ENCODE data around the gene C15orf62.

Gene C15orf62

DNA sequence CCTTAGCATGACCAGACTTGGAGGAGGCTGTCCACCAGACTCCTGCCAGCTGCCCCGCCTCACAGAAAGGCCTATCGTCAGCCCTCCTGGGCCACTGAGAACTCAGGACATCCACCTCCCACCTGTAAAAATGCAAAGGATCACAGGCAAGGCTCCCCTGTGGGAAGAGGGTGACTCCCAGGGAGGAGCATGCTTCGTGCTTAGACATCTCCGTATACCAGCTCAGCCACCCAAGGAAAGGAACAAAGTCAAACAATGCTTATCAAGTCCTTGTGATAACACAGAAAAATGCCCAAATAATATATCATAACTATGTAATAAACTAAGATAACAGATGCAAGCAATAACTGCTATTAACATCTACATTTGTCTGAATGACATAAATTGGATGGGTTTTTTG lies 18.9 kb upstream of the C15orf62 start:
- Histone ChIP-seq H4K91ac (ENCODE audit: low read length) (no peak overlapping the region), H2AK5ac (ENCODE audit: low read length, severe bottlenecking) (no peak overlapping the region), H3K4me1 (ENCODE audit: control insufficient read depth, insufficient read depth, low read depth, low read length) (peaks cover 6% of the 10 kb centered on the region), H3K23ac (ENCODE audit: low read length in 2 of 2) (no peak overlapping the region), H3K18ac (ENCODE audit: low read depth in 1 of 2, low read length in 2 of 2) (no peak overlapping the region), H4K8ac (ENCODE audit: low read length) (no peak overlapping the region), H3K27me3 (ENCODE audit: control insufficient read depth in 1 of 2, insufficient read depth in 1 of 2, low read length in 2 of 2) (no peaks in the 10 kb centered on the region), H3K9me3 (ENCODE audit: control insufficient read depth, low read length) (no peaks in the 10 kb centered on the region), H2AFZ (ENCODE audit: low read depth, low read length) (no peak overlapping the region), H2BK15ac (ENCODE audit: low read depth, poor library complexity, severe bottlenecking) (no peak overlapping the region), H3K14ac (ENCODE audit: low read length in 2 of 2) (no peak overlapping the region), H2BK5ac (ENCODE audit: low read depth, low read length, poor library complexity, severe bottlenecking) (no peak overlapping the region), H3K9ac (ENCODE audit: low read length) (no peak overlapping the region), H3K27ac (ENCODE audit: low read length, poor library complexity, severe bottlenecking) (no peak overlapping the region), H3K79me1 (replicated peaks; ENCODE audit: low read length, poor library complexity, severe bottlenecking) (peaks cover 34% of the 10 kb centered on the region), H2BK12ac (ENCODE audit: low read length in 2 of 2) (no peak overlapping the region), H3K4me3 (ENCODE audit: insufficient read depth in 1 of 2, low read depth in 1 of 2, low read length in 2 of 2) (no peak overlapping the region), H3K4me2 (ENCODE audit: low read length, poor library complexity, severe bottlenecking) (no peak overlapping the region), H3K36me3 (ENCODE audit: control insufficient read depth in 1 of 2, insufficient read depth in 2 of 2, low read depth in 1 of 2, low read length in 2 of 2) (peaks cover 29 to 47% of the 10 kb centered on the region in 2 experiments), H3K4ac (ENCODE audit: low read depth in 1 of 2, low read length in 2 of 2) (no peak overlapping the region), H2BK120ac (ENCODE audit: low read depth, low read length) (no peak overlapping the region)
- WGBS = 97% methylated on average over 4 of the region's 4 CpGs
- no peak for DNase-seq

DNA sequence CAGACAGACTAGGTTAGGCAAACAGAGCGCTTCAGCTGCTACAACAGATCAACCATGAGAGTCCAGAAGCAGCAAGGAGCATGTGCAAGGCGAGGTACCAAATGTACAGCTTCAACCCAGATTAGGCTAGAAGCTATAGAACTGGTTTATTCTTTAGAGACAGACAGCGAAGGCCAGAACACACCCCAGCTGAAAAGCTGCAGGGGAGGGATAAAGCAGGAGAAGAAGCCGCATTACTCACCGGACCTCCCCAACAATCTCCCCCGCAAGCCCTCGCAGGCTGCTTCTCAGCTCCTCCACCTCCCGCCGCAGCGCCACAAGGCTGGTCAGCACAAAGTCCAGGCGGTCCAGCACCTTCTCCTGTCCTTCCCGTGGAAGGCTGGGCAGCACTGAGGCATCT lies 18.0 kb upstream of the C15orf62 start:
- Histone ChIP-seq H3K36me3 (ENCODE audit: control insufficient read depth in 1 of 2, insufficient read depth in 2 of 2, low read depth in 1 of 2, low read length in 2 of 2) (peaks cover 29 to 47% of the 10 kb centered on the region in 2 experiments), H2BK15ac (ENCODE audit: low read depth, poor library complexity, severe bottlenecking) (no peak overlapping the region), H3K4ac (ENCODE audit: low read depth in 1 of 2, low read length in 2 of 2) (no peak overlapping the region), H4K8ac (ENCODE audit: low read length) (no peak overlapping the region), H3K23ac (ENCODE audit: low read length in 2 of 2) (peak overlapping the region in 1 of 2 experiments; percentile 32), H2BK5ac (ENCODE audit: low read depth, low read length, poor library complexity, severe bottlenecking) (no peak overlapping the region), H3K18ac (ENCODE audit: low read depth in 1 of 2, low read length in 2 of 2) (no peak overlapping the region), H3K14ac (ENCODE audit: low read length in 2 of 2) (no peak overlapping the region), H3K9ac (ENCODE audit: low read length) (no peak overlapping the region), H2BK120ac (ENCODE audit: low read depth, low read length) (no peak overlapping the region), H2AK5ac (ENCODE audit: low read length, severe bottlenecking) (no peak overlapping the region), H3K4me1 (ENCODE audit: control insufficient read depth, insufficient read depth, low read depth, low read length) (peaks cover 6% of the 10 kb centered on the region), H3K27ac (ENCODE audit: low read length, poor library complexity, severe bottlenecking) (no peak overlapping the region), H3K79me1 (replicated peaks; ENCODE audit: low read length, poor library complexity, severe bottlenecking) (peaks cover 33% of the 10 kb centered on the region), H2BK12ac (ENCODE audit: low read length in 2 of 2) (no peak overlapping the region), H3K9me3 (ENCODE audit: control insufficient read depth, low read length) (no peaks in the 10 kb centered on the region), H2AFZ (ENCODE audit: low read depth, low read length) (no peak overlapping the region), H3K27me3 (ENCODE audit: control insufficient read depth in 1 of 2, insufficient read depth in 1 of 2, low read length in 2 of 2) (no peaks in the 10 kb centered on the region), H4K91ac (ENCODE audit: low read length) (no peak overlapping the region), H3K4me2 (ENCODE audit: low read length, poor library complexity, severe bottlenecking) (no peak overlapping the region), H3K4me3 (ENCODE audit: insufficient read depth in 1 of 2, low read depth in 1 of 2, low read length in 2 of 2) (no peak overlapping the region)
- no peak for DNase-seq
- WGBS = 98% methylated on average over 10 of the region's 12 CpGs

DNA sequence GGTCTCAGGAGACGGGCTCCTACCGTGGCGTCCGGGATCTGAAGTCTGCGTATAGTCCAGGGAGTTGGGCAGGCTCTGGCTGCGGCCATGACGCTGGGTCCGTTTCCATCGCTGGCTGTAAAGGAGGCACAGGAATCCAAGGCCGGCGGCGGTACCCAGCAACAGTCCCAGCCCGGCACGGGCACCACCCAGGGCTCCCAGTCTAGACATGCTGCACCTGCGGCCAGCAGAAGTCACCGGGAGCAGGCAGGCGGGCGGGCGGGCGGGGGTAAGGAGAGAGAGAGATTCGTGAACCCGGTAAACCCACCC lies 15.3 kb upstream of the C15orf62 start:
- H3K23ac ChIP-seq (ENCODE audit: low read length in 2 of 2) = peak overlapping the region in 1 of 2 experiments; percentile 94
- peak overlapping the region; percentile 91 for H3K9ac ChIP-seq (ENCODE audit: low read length)
- H4K8ac ChIP-seq (ENCODE audit: low read length) = peak overlapping the region; percentile 35
- no peak overlapping the region for H3K27ac ChIP-seq (ENCODE audit: low read length, poor library complexity, severe bottlenecking)
- H3K18ac ChIP-seq (ENCODE audit: low read depth in 1 of 2, low read length in 2 of 2) = peak overlapping the region in 1 of 2 experiments; percentile 67
- H4K91ac ChIP-seq (ENCODE audit: low read length) = no peak overlapping the region
- H3K4me2 ChIP-seq (ENCODE audit: low read length, poor library complexity, severe bottlenecking) = peak overlapping the region; percentile 84
- H3K36me3 ChIP-seq (ENCODE audit: control insufficient read depth in 1 of 2, insufficient read depth in 2 of 2, low read depth in 1 of 2, low read length in 2 of 2) = peaks cover 14 to 30% of the 10 kb centered on the region in 2 experiments
- no peak overlapping the region for H2BK12ac ChIP-seq (ENCODE audit: low read length in 2 of 2)
- H2BK15ac ChIP-seq (ENCODE audit: low read depth, poor library complexity, severe bottlenecking) = no peak overlapping the region
- WGBS = 6% methylated on average over 9 of the region's 22 CpGs
- peak; percentile 41 for DNase-seq
- peak overlapping the region; percentile 88 to 95 for H3K4me3 ChIP-seq (ENCODE audit: insufficient read depth in 1 of 2, low read depth in 1 of 2, low read length in 2 of 2)
- H3K27me3 ChIP-seq (ENCODE audit: control insufficient read depth in 1 of 2, insufficient read depth in 1 of 2, low read length in 2 of 2) = no peaks in the 10 kb centered on the region
- H2AFZ ChIP-seq (ENCODE audit: low read depth, low read length) = peak overlapping the region; percentile 98
- no peak overlapping the region for H2BK5ac ChIP-seq (ENCODE audit: low read depth, low read length, poor library complexity, severe bottlenecking)
- no peak overlapping the region for H3K14ac ChIP-seq (ENCODE audit: low read length in 2 of 2)
- H3K79me1 ChIP-seq (replicated peaks; ENCODE audit: low read length, poor library complexity, severe bottlenecking) = peaks cover 28% of the 10 kb centered on the region
- H2BK120ac ChIP-seq (ENCODE audit: low read depth, low read length) = no peak overlapping the region
- no peaks in the 10 kb centered on the region for H3K9me3 ChIP-seq (ENCODE audit: control insufficient read depth, low read length)
- no peak overlapping the region for H2AK5ac ChIP-seq (ENCODE audit: low read length, severe bottlenecking)
- H3K4me1 ChIP-seq (ENCODE audit: control insufficient read depth, insufficient read depth, low read depth, low read length) = peaks cover 6% of the 10 kb centered on the region
- peak overlapping the region; percentile 20 to 86 for H3K4ac ChIP-seq (ENCODE audit: low read depth in 1 of 2, low read length in 2 of 2)

DNA sequence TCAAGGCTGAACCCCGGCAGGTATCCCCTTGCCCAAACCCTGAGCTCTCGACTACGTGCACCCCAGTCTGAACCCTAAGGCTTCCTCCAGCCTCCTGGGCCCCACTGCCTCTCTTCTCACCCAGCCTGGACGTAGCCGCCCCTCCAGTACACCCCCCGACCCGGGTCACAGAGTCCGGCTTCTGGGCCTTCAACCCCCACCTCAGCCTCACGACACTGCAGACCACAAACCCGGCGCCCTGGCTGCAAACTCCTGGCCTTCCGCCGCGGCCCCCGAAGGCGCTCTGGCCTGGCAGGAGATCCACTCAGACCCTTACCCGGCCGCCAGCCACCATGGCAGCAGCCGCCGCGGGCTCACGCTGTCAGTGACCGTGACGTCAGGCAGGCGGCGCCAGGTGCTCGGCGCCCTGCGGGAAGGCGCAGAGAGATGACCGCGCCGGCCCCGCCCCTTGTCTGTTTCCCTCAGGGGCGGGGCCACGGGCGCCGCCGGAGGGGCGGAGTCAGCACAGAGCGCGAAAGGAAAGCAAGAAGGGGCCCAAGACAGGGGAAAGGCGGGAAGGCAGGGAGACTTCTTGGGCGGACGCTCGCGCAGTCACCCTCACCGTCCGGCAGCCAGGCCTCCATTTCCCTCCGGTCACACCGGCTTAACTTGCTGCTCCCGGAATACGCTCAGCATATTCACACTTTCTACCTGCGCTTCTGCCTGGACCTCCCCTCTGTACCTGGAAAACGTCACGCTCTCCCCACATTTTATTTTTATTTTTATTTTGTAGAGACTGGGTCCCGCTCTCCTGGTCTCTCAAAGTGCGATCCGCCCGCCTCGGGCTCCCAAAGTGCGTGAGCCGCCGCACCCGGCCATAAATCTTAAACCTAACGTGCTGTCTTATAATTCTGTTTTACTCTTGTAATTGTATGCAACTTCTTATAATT lies 14.6 kb upstream of the C15orf62 start, which contains the start of gene RMDN3:
Gene RMDN3, minus strand, starts transcription at position 372 of the 929 bp plus-strand sequence. CDS start 471 bp downstream, outside the sequence.
- DNase-seq = peak; percentile 94
- H3K4me1 ChIP-seq (ENCODE audit: control insufficient read depth, insufficient read depth, low read depth, low read length) = peaks cover 6% of the 10 kb centered on the region
- peak within 1 kb of the TSS; percentile 88 to 95 for H3K4me3 ChIP-seq (ENCODE audit: insufficient read depth in 1 of 2, low read depth in 1 of 2, low read length in 2 of 2)
- H3K9ac ChIP-seq (ENCODE audit: low read length) = peak within 1 kb of the TSS; percentile 91
- H3K14ac ChIP-seq (ENCODE audit: low read length in 2 of 2) = no peak within 1 kb of the TSS
- H4K8ac ChIP-seq (ENCODE audit: low read length) = peak within 1 kb of the TSS; percentile 84
- H2AFZ ChIP-seq (ENCODE audit: low read depth, low read length) = peak within 1 kb of the TSS; percentile 98
- no peak within 1 kb of the TSS for H2AK5ac ChIP-seq (ENCODE audit: low read length, severe bottlenecking)
- H3K79me1 ChIP-seq (replicated peaks; ENCODE audit: low read length, poor library complexity, severe bottlenecking) = peaks cover 28% of the 10 kb centered on the region
- H3K4ac ChIP-seq (ENCODE audit: low read depth in 1 of 2, low read length in 2 of 2) = peak within 1 kb of the TSS; percentile 20 to 86
- no peaks in the 10 kb centered on the region for H3K27me3 ChIP-seq (ENCODE audit: control insufficient read depth in 1 of 2, insufficient read depth in 1 of 2, low read length in 2 of 2)
- H3K27ac ChIP-seq (ENCODE audit: low read length, poor library complexity, severe bottlenecking) = peak within 1 kb of the TSS; percentile 52
- peaks cover 14 to 26% of the 10 kb centered on the region in 2 experiments for H3K36me3 ChIP-seq (ENCODE audit: control insufficient read depth in 1 of 2, insufficient read depth in 2 of 2, low read depth in 1 of 2, low read length in 2 of 2)
- peak within 1 kb of the TSS; percentile 75 to 81 for H3K18ac ChIP-seq (ENCODE audit: low read depth in 1 of 2, low read length in 2 of 2)
- peak within 1 kb of the TSS in 1 of 2 experiments; percentile 94 for H3K23ac ChIP-seq (ENCODE audit: low read length in 2 of 2)
- no peaks in the 10 kb centered on the region for H3K9me3 ChIP-seq (ENCODE audit: control insufficient read depth, low read length)
- peak within 1 kb of the TSS; percentile 91 for H3K4me2 ChIP-seq (ENCODE audit: low read length, poor library complexity, severe bottlenecking)
- 2% methylated on average over 58 of the region's 66 CpGs for WGBS
- peak within 1 kb of the TSS; percentile 85 for H4K91ac ChIP-seq (ENCODE audit: low read length)
- H2BK12ac ChIP-seq (ENCODE audit: low read length in 2 of 2) = peak within 1 kb of the TSS in 1 of 2 experiments; percentile 6
- H2BK5ac ChIP-seq (ENCODE audit: low read depth, low read length, poor library complexity, severe bottlenecking) = no peak within 1 kb of the TSS
- H2BK15ac ChIP-seq (ENCODE audit: low read depth, poor library complexity, severe bottlenecking) = no peak within 1 kb of the TSS
- H2BK120ac ChIP-seq (ENCODE audit: low read depth, low read length) = peak within 1 kb of the TSS; percentile 50
